Measurements from ENCODE around the gene OR6C70. TPM values are rescaled to one million over a fixed set of nuclear protein-coding genes. Genes with fewer than 3 reads are reported as not detected.
"Not testable (repeated sequence)": the region's sequence is repeated elsewhere in the genome, so short reads cannot be mapped to it uniquely, and the experiment has no call there.

The OR6C70 gene
- total RNA-seq, 6 donors from 2014 or later, result not detected

- Histone ChIP-seq H3K27me3 (no peaks in the 10 kb centered on the region), H3K9me3 (no peaks in the 10 kb centered on the region), H3K27ac (no peak overlapping the region), H3K4me1 (no peaks in the 10 kb centered on the region), H3K36me3 (no peaks in the 10 kb centered on the region), H3K4me3 (no peak overlapping the region)
- DNase-seq, result no peak
- WGBS, 2 donors, result 81 to 90% methylated on average over 4 of the region's 4 CpGs
- no peak for ATAC-seq (ENCODE audit: low FRiP score in 2 of 2)
- TF ChIP-seq CTCF (IDR thresholded peaks at IDR 0.05) (no peak), EP300 (IDR thresholded peaks at IDR 0.05) (no peak), POLR2A (IDR thresholded peaks at IDR 0.05) (no peak), POLR2AphosphoS5 (IDR thresholded peaks at IDR 0.05) (no peak)
Observed at GRCh38 chr12:55499231-55499630, 29.3 kb upstream of the OR6C70 start.

GRCh38 chr12:55495490-55495889 lies 25.6 kb upstream of the OR6C70 start:
- TF ChIP-seq EP300 (IDR thresholded peaks at IDR 0.05) (no peak), POLR2AphosphoS5 (IDR thresholded peaks at IDR 0.05) (no peak), CTCF (IDR thresholded peaks at IDR 0.05) (no peak), POLR2A (IDR thresholded peaks at IDR 0.05) (no peak)
- ATAC-seq (ENCODE audit: low FRiP score in 2 of 2) (no peak), DNase-seq (no peak)
- WGBS, 2 donors, result 78 to 81% methylated on average over 5 of the region's 5 CpGs
- Histone ChIP-seq H3K4me3 (no peak overlapping the region), H3K36me3 (no peaks in the 10 kb centered on the region), H3K27me3 (no peaks in the 10 kb centered on the region), H3K4me1 (no peaks in the 10 kb centered on the region), H3K9me3 (no peaks in the 10 kb centered on the region), H3K27ac (no peak overlapping the region)

- Histone ChIP-seq H3K27ac (no peak within 1 kb of the TSS), H3K4me3 (no peak within 1 kb of the TSS), H3K27me3 (no peaks in the 10 kb centered on the region), H3K4me1 (no peaks in the 10 kb centered on the region), H3K9me3 (no peaks in the 10 kb centered on the region), H3K36me3 (no peaks in the 10 kb centered on the region)
- TF ChIP-seq CTCF (IDR thresholded peaks at IDR 0.05) (no peak), POLR2A (IDR thresholded peaks at IDR 0.05) (no peak), EP300 (IDR thresholded peaks at IDR 0.05) (no peak)
- WGBS, 2 donors, result 69 to 72% methylated on average over 2 of the region's 2 CpGs
- no peak for DNase-seq
- ATAC-seq (ENCODE audit: low FRiP score in 2 of 2), result no peak
Observed at GRCh38 chr12:55492078-55492477, 22.1 kb upstream of the OR6C70 start, which contains the start of gene OR6C68. Gene OR6C68, plus strand, starts transcription at chr12:55492378. Its CDS starts 0 bp downstream, at chr12:55492378.

GRCh38 chr12:55484284-55484683 lies 14.3 kb upstream of the OR6C70 start:
- WGBS, 2 donors, result 83 to 100% methylated on average over 2 to 5 of the region's 13 CpGs
- not testable (repeated sequence) for H3K9me3 ChIP-seq; ATAC-seq (ENCODE audit: low FRiP score in 2 of 2); H3K36me3 ChIP-seq; H3K4me3 ChIP-seq; H3K27me3 ChIP-seq; H3K4me1 ChIP-seq; H3K27ac ChIP-seq
- DNase-seq, result peak in 1 of 2 donors; percentile 17

- 97% methylated on average over 27 of the region's 29 CpGs; no CpG with 5 or more reads in 1 of the 2 donors for WGBS, 2 donors
- H3K27ac ChIP-seq; ATAC-seq (ENCODE audit: low FRiP score in 2 of 2); H3K27me3 ChIP-seq; H3K4me3 ChIP-seq; H3K36me3 ChIP-seq; H3K4me1 ChIP-seq; H3K9me3 ChIP-seq: not testable (repeated sequence)
- DNase-seq, result peak in 1 of 2 donors; percentile 64
Observed at GRCh38 chr12:55479136-55479535, 9.2 kb upstream of the OR6C70 start.

GRCh38 chr12:55472264-55472663 lies 2.3 kb upstream of the OR6C70 start:
- Histone ChIP-seq H3K4me3 (no peak overlapping the region), H3K27me3 (no peaks in the 10 kb centered on the region), H3K27ac (no peak overlapping the region), H3K4me1 (no peaks in the 10 kb centered on the region), H3K36me3 (no peaks in the 10 kb centered on the region), H3K9me3 (no peaks in the 10 kb centered on the region)
- 96 to 98% methylated on average over 1 of the region's 1 CpG for WGBS, 2 donors
- TF ChIP-seq POLR2A (IDR thresholded peaks at IDR 0.05), result no peak
- no peak for DNase-seq
- no peak for ATAC-seq (ENCODE audit: low FRiP score in 2 of 2)
